Measurements from ENCODE around the gene HADHA. TPM values are rescaled to one million over a fixed set of nuclear protein-coding genes. Genes with fewer than 3 reads are reported as not detected.
A peak's percentile ranks its signal among the peaks of the same experiment; 100 is the strongest.

Gene HADHA
- total and polyA plus RNA-seq, 2 donors (not counting 1 experiment from before 2014, with no cell fraction given): 29.8 to 96.7 TPM

DNA sequence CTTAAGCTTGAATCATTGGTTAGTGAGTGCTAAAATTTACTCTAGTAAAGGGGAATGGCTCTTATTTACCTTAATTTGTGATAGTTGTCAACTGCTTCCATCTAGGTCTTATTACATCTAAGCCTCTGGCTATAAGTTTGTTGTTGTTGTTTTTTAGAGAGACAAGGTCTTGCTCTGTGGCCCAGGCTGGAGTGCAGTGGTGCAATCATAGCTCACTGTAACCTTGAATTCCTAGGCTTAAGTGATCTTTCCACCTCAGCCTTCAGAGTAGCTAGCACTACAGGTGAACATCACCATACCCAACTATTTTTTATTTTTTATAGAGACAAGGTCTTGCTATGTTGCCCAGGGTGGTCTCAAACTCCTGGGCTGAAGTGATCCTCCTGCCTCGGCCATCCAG, 6.6 kb downstream of the HADHA start:
- intact Hi-C loops (cut with micrococcal nuclease): no loop called here
- Histone ChIP-seq H3K79me2 (ENCODE audit: control insufficient read depth, insufficient read depth, low read length) (peaks cover 52% of the 10 kb centered on the region), H3K9me3 (ENCODE audit: control extremely low read depth in 1 of 3, control insufficient read depth in 2 of 3, insufficient read depth in 1 of 3, low read length in 2 of 3) (no peaks in the 10 kb centered on the region), H3K36me3 (replicated peaks in 1 of 2; ENCODE audit: control extremely low read depth in 1 of 2, control insufficient read depth in 1 of 2, extremely low read depth in 1 of 2, insufficient read depth in 2 of 2, low read length in 1 of 2) (peaks cover 9 to 55% of the 10 kb centered on the region in 2 experiments), H3K27me3 (replicated peaks in 1 of 4; ENCODE audit: control extremely low read depth in 1 of 4, control insufficient read depth in 3 of 4, insufficient read depth in 4 of 4, low read length in 3 of 4) (no peaks in the 10 kb centered on the region), H3K27ac (ENCODE audit: low read length in 2 of 2) (no peak overlapping the region), H3K4me2 (replicated peaks; ENCODE audit: low read depth, low read length, poor library complexity, severe bottlenecking) (no peak overlapping the region), H4K20me1 (ENCODE audit: control insufficient read depth, insufficient read depth, low read length, poor library complexity, severe bottlenecking) (peaks cover 16% of the 10 kb centered on the region), H3K4me3 (ENCODE audit: control extremely low read depth in 1 of 5, extremely low read depth in 1 of 5, insufficient read depth in 1 of 5, low read depth in 2 of 5, low read length in 4 of 5) (no peak overlapping the region), H3K9ac (ENCODE audit: low read length) (no peak overlapping the region), H3K4me1 (ENCODE audit: control insufficient read depth in 2 of 2, insufficient read depth in 2 of 2, low read length in 2 of 2) (peaks cover 8 to 14% of the 10 kb centered on the region in 2 donors), H2AFZ (ENCODE audit: insufficient read depth, low read depth, low read length, poor library complexity, severe bottlenecking) (no peak overlapping the region)
- Mint-ChIP-seq H3K4me3 (no peak overlapping the region), H3K9me3 (ENCODE audit: insufficient read depth) (no peaks in the 10 kb centered on the region), H3K27me3 (no peaks in the 10 kb centered on the region), H3K4me1 (peaks cover 24% of the 10 kb centered on the region), H3K27ac (no peak overlapping the region)
- WGBS (ENCODE audit: insufficient coverage): no CpG with 5 or more reads among the region's 1 CpG
- CTCF ChIA-PET: no interaction called here
- ATAC-seq (ENCODE audit: low read depth) (no peak), DNase-seq (no peak)
- TF ChIP-seq, protein P1, sequence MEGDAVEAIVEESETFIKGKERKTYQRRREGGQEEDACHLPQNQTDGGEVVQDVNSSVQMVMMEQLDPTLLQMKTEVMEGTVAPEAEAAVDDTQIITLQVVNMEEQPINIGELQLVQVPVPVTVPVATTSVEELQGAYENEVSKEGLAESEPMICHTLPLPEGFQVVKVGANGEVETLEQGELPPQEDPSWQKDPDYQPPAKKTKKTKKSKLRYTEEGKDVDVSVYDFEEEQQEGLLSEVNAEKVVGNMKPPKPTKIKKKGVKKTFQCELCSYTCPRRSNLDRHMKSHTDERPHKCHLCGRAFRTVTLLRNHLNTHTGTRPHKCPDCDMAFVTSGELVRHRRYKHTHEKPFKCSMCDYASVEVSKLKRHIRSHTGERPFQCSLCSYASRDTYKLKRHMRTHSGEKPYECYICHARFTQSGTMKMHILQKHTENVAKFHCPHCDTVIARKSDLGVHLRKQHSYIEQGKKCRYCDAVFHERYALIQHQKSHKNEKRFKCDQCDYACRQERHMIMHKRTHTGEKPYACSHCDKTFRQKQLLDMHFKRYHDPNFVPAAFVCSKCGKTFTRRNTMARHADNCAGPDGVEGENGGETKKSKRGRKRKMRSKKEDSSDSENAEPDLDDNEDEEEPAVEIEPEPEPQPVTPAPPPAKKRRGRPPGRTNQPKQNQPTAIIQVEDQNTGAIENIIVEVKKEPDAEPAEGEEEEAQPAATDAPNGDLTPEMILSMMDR (IDR thresholded peaks at IDR 0.05): no peak
- no peak for TF ChIP-seq EZH2 (IDR thresholded peaks at IDR 0.05; ENCODE audit: borderline replicate concordance, insufficient read depth, low read depth, low read length, poor library complexity, severe bottlenecking)
- POLR2A ChIA-PET: no interaction called here

DNA sequence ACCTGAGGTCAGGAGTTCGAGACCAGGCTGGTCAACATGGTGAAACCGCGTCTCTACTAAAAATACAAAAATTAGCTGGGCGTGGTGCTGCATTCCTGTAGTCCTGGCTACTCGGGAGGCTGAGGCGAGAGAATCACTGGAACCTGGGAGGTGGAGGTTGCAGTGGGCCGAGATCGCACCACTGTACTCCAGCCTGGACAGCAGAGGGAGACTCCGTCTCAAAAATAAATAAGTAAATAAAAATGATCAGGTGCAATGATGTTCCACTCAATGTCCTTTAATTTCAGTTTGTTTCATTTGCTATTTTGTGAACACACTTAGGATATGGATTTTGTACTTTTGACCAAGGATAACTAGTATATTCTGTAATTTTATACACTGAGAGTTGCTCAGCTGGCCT, 9.3 kb downstream of the HADHA start:
- POLR2A ChIA-PET: no interaction called here

More for the DNA sequence above, 9.3 kb downstream of the HADHA start:
- H3K27me3 Mint-ChIP-seq: no peaks in the 10 kb centered on the region
- peak; percentile 13 for DNase-seq
- H3K36me3 ChIP-seq (replicated peaks in 1 of 2; ENCODE audit: control extremely low read depth in 1 of 2, control insufficient read depth in 1 of 2, extremely low read depth in 1 of 2, insufficient read depth in 2 of 2, low read length in 1 of 2): peaks cover 19 to 76% of the 10 kb centered on the region in 2 experiments
- 98% methylated on average over 7 of the region's 9 CpGs for WGBS (ENCODE audit: insufficient coverage)
- no peak overlapping the region for H3K27ac ChIP-seq (ENCODE audit: low read length in 2 of 2)
- intact Hi-C loops (cut with micrococcal nuclease): no loop called here
- ATAC-seq (ENCODE audit: low read depth): no peak
- no peaks in the 10 kb centered on the region for H3K9me3 Mint-ChIP-seq (ENCODE audit: insufficient read depth)
- H3K4me1 ChIP-seq (ENCODE audit: control insufficient read depth in 2 of 2, insufficient read depth in 2 of 2, low read length in 2 of 2): peaks cover 0 to under 1% of the 10 kb centered on the region in 2 donors
- no peak overlapping the region for H2AFZ ChIP-seq (ENCODE audit: insufficient read depth, low read depth, low read length, poor library complexity, severe bottlenecking)
- H3K4me1 Mint-ChIP-seq: peaks cover 4% of the 10 kb centered on the region
- H3K27ac Mint-ChIP-seq: no peak overlapping the region
- H3K4me2 ChIP-seq (replicated peaks; ENCODE audit: low read depth, low read length, poor library complexity, severe bottlenecking): no peak overlapping the region
- peaks cover 7% of the 10 kb centered on the region for H4K20me1 ChIP-seq (ENCODE audit: control insufficient read depth, insufficient read depth, low read length, poor library complexity, severe bottlenecking)
- H3K4me3 ChIP-seq (ENCODE audit: control extremely low read depth in 1 of 5, extremely low read depth in 1 of 5, insufficient read depth in 1 of 5, low read depth in 2 of 5, low read length in 4 of 5): no peak overlapping the region
- H3K9ac ChIP-seq (ENCODE audit: low read length): no peak overlapping the region
- no peaks in the 10 kb centered on the region for H3K27me3 ChIP-seq (replicated peaks in 1 of 4; ENCODE audit: control extremely low read depth in 1 of 4, control insufficient read depth in 3 of 4, insufficient read depth in 4 of 4, low read length in 3 of 4)
- CTCF ChIA-PET: interaction anchor here (0.7 to 2.1 kb wide), 4 partner anchors 90 to 345 kb away, joined by 3 to 9 read pairs (median 4); no protein-coding TSS in a partner anchor
- no peak overlapping the region for H3K4me3 Mint-ChIP-seq
- H3K9me3 ChIP-seq (ENCODE audit: control extremely low read depth in 1 of 3, control insufficient read depth in 2 of 3, insufficient read depth in 1 of 3, low read length in 2 of 3): no peaks in the 10 kb centered on the region
- no peak for TF ChIP-seq EZH2 (IDR thresholded peaks at IDR 0.05; ENCODE audit: borderline replicate concordance, insufficient read depth, low read depth, low read length, poor library complexity, severe bottlenecking)
- TF ChIP-seq, protein P1 (IDR thresholded peaks at IDR 0.05): no peak
- H3K79me2 ChIP-seq (ENCODE audit: control insufficient read depth, insufficient read depth, low read length): peaks cover 27% of the 10 kb centered on the region
